ENCODE measurements around the gene HOXB1. TPM values are rescaled to one million over a fixed set of nuclear protein-coding genes. Genes with fewer than 3 reads are reported as not detected.

Gene HOXB1
- total and polyA plus RNA-seq, 2 of the 8 experiments (the other 6 are each of a cell fraction or from before 2014, with no cell fraction given), result not detected

- Histone ChIP-seq H4K91ac (replicated peaks; ENCODE audit: insufficient read length, low read length) (no peak overlapping the region), H2BK15ac (ENCODE audit: low read length) (no peak overlapping the region), H3K27ac (ENCODE audit: low read depth, low read length) (no peak overlapping the region), H2BK5ac (ENCODE audit: low read depth, low read length) (no peak overlapping the region), H3K4me2 (ENCODE audit: insufficient read depth in 1 of 2, low read depth in 2 of 2, low read length in 2 of 2) (no peak overlapping the region), H3K27me3 (replicated peaks in 1 of 4; ENCODE audit: control insufficient read depth in 3 of 4, extremely low read depth in 1 of 4, insufficient read depth in 3 of 4, low read length in 3 of 4) (peaks cover 99 to 100% (median 99%) of the 10 kb centered on the region in 4 experiments), H2BK12ac (ENCODE audit: low read depth, low read length) (no peak overlapping the region), H3K23ac (ENCODE audit: insufficient read length) (no peak overlapping the region), H2BK120ac (replicated peaks; ENCODE audit: low read depth, low read length) (no peak overlapping the region), H3K79me2 (ENCODE audit: control insufficient read depth in 1 of 2, insufficient read depth in 2 of 2, low read length in 2 of 2) (no peaks in the 10 kb centered on the region), H4K8ac (ENCODE audit: extremely low read depth, insufficient read depth, low read length) (no peak overlapping the region), H3K36me3 (ENCODE audit: control insufficient read depth in 2 of 4, insufficient read depth in 4 of 4, low read length in 3 of 4) (peaks cover 0 to 5% (median 0%) of the 10 kb centered on the region in 4 experiments; a peak in 1 of 8 replicates), H3K18ac (ENCODE audit: extremely low read depth, low read length) (no peak overlapping the region; the same call in 1 of the 2 replicates), H4K5ac (ENCODE audit: insufficient read length, low read depth, low read length) (no peak overlapping the region), H2BK20ac (ENCODE audit: low read length) (no peak overlapping the region), H3K79me1 (ENCODE audit: low read depth, low read length) (no peaks in the 10 kb centered on the region), H3K4me1 (replicated peaks in 1 of 4; ENCODE audit: control insufficient read depth in 3 of 4, insufficient read depth in 4 of 4, low read length in 3 of 4) (peaks cover 0 to 8% (median 3%) of the 10 kb centered on the region in 4 experiments; a peak in 4 of 7 replicates), H3K56ac (replicated peaks; ENCODE audit: insufficient read length, low read depth, low read length) (no peak overlapping the region), H3K9me3 (ENCODE audit: insufficient read depth in 2 of 2, low read depth in 1 of 2, low read length in 1 of 2) (no peaks in the 10 kb centered on the region), H2AK5ac (ENCODE audit: low read depth, low read length) (no peak overlapping the region), H3K4me3 (ENCODE audit: extremely low read depth in 1 of 4, insufficient read depth in 2 of 4, low read depth in 3 of 4, low read length in 4 of 4) (no peak overlapping the region), H3K4ac (replicated peaks; ENCODE audit: insufficient read length, low read depth, low read length) (no peak overlapping the region), H4K20me1 (replicated peaks in 1 of 2; ENCODE audit: control insufficient read depth in 1 of 2, insufficient read depth in 2 of 2, low read length in 2 of 2) (peaks cover 15 to 28% of the 10 kb centered on the region in 2 experiments), H2AFZ (ENCODE audit: low read length) (no peak overlapping the region), H3K23me2 (ENCODE audit: low read depth, low read length) (peaks cover 4% of the 10 kb centered on the region; the same call in 1 of the 2 replicates), H3K14ac (ENCODE audit: insufficient read length) (no peak overlapping the region), H3K9ac (replicated peaks in 1 of 4; ENCODE audit: extremely low read depth in 1 of 4, low read depth in 3 of 4, low read length in 3 of 4) (no peak overlapping the region)
- ChIA-PET CTCF (ENCODE audit: partially characterized antibody) (interaction anchor here (0.5 to 1.8 kb wide), 14 partner anchors 10 to 444 kb away, joined by 3 to 8 read pairs (median 3); partner anchors contain the start of genes HOXB5 and HOXB9), POLR2A (ENCODE audit: partially characterized antibody) (no interaction called here)
- no peak for FAIRE-seq
- whole genome bisulfite sequencing, 2 experiments (ENCODE audit: extremely low coverage in 1 of 2, insufficient coverage in 1 of 2, insufficient read length in 1 of 2, insufficient replicate concordance in 2 of 2, low coverage in 1 of 2, low lambda C conversion rate in 2 of 2, missing lambda C conversion rate in 1 of 2), result 23% methylated on average over 12 of the region's 14 CpGs; no CpG with 5 or more reads in 1 of the 2 experiments
- no peak for DNase-seq (ENCODE audit: low read depth in 1 of 2, low spot score in 2 of 2)
- TF ChIP-seq SUZ12 (IDR thresholded peaks at IDR 0.05; ENCODE audit: low read length), result peak; percentile 62
- TF ChIP-seq EZH2 (IDR thresholded peaks at IDR 0.05; ENCODE audit: low read depth, low read length, severe bottlenecking), result peak; percentile 78
- no peak for TF ChIP-seq ASH2L (IDR thresholded peaks at IDR 0.05; ENCODE audit: low read length)
- no peak for TF ChIP-seq RAD21 (IDR thresholded peaks at IDR 0.05 in 1 of 2, conservative IDR thresholded peaks at IDR 0.05 in 1 of 2; ENCODE audit: low read depth in 2 of 2, low read length in 2 of 2)
- no peak for TF ChIP-seq BRCA1 (IDR thresholded peaks at IDR 0.05; ENCODE audit: low read depth, low read length)
- TF ChIP-seq KDM5A (IDR thresholded peaks at IDR 0.05; ENCODE audit: low read length), result no peak
- TF ChIP-seq CBX8 (IDR thresholded peaks at IDR 0.05; ENCODE audit: borderline replicate concordance, low read depth, low read length), result peak; percentile 51; the same call in 1 of the 2 replicates
- TF ChIP-seq GTF2F1 (IDR thresholded peaks at IDR 0.05; ENCODE audit: borderline replicate concordance, low read depth, low read length), result no peak
- no peak for TF ChIP-seq KDM4A (IDR thresholded peaks at IDR 0.05; ENCODE audit: low read depth, low read length, severe bottlenecking)
- no peak for TF ChIP-seq BCL11A (IDR thresholded peaks at IDR 0.05; ENCODE audit: low read depth in 2 of 2, low read length in 2 of 2)
These were observed 29.3 kb upstream of the HOXB1 start for GRCh38 chr17:48559840-48560817.
